ENCODE results near the gene RPP14.

The RPP14 gene

GRCh38 chr3:58353722-58354553 is 47.9 kb downstream of the RPP14 start:
- FAIRE-seq (no peak), DNase-seq (ENCODE audit: insufficient read length, low spot score) (no peak)

- DNase-seq (ENCODE audit: insufficient read length, low spot score) (no peak), FAIRE-seq (no peak)
Observed at GRCh38 chr3:58355179-58355578, 49.1 kb downstream of the RPP14 start.

- DNase-seq (ENCODE audit: insufficient read length, low spot score) (no peak), FAIRE-seq (no peak)
Observed at GRCh38 chr3:58356054-58356453, 50.0 kb downstream of the RPP14 start.

GRCh38 chr3:58357402-58357801 is 51.4 kb downstream of the RPP14 start:
- no peak for FAIRE-seq

GRCh38 chr3:58358092-58358491 is 52.0 kb downstream of the RPP14 start:
- no peak for FAIRE-seq
- DNase-seq (ENCODE audit: insufficient read length, low spot score), result no peak

More at GRCh38 chr3:58357402-58357801, 51.4 kb downstream of the RPP14 start:
- no peak for DNase-seq (ENCODE audit: insufficient read length, low spot score)

- DNase-seq (ENCODE audit: insufficient read length, low spot score), result no peak
Observed at GRCh38 chr3:58358808-58359207, 52.8 kb downstream of the RPP14 start.

GRCh38 chr3:58359621-58360020 is 53.6 kb downstream of the RPP14 start:
- DNase-seq (ENCODE audit: insufficient read length, low spot score) (no peak), FAIRE-seq (no peak)

More at GRCh38 chr3:58358808-58359207, 52.8 kb downstream of the RPP14 start:
- no peak for FAIRE-seq

GRCh38 chr3:58361866-58362265 is 55.8 kb downstream of the RPP14 start:
- DNase-seq (ENCODE audit: insufficient read length, low spot score), result no peak
- no peak for FAIRE-seq

GRCh38 chr3:58366699-58367098 is 60.7 kb downstream of the RPP14 start:
- DNase-seq (ENCODE audit: insufficient read length, low spot score) (no peak), FAIRE-seq (no peak)

- FAIRE-seq (no peak), DNase-seq (ENCODE audit: insufficient read length, low spot score) (no peak)
Observed at GRCh38 chr3:58369038-58369437, 63.0 kb downstream of the RPP14 start.

Measured in HTR-8/SVneo (cell line).